NB4 (cell line): ENCODE results near the gene KIAA0319L.

Source experiments
- CTCF ChIP-seq: IDR thresholded peaks from one replicate; pipeline ENCODE4 v1.5.1; 2012; ENCODE audit warnings: low read depth, low read length
- MYC ChIP-seq: IDR thresholded peaks from 2 replicates; pipeline ENCODE4 v1.6.1; 2011; ENCODE audit warnings: low read depth, low read length
- POLR2A ChIP-seq: IDR thresholded peaks from 2 replicates; pipeline ENCODE4 v1.6.1; 2011; ENCODE audit warnings: mild to moderate bottlenecking; ENCODE audit not compliant: insufficient read length; ENCODE audit errors: extremely low read depth

DNA sequence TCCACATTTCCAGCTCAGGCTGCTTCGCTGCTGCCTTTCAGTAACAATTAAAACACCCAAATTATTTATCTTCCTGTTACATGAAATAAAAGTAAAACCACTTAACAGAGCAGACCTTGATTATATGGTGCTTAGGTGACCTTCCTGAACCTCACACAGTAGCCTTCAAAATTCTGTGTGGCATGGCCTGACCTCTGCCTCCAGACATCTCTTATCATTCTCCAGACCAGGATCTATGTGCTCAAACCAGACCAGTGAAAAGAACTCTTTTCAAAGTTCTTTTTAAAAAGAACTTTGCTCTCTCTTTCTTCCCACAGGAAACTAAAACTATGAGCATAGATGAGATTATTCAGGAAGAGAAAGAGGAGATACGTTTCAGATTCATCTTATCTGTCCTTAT, 37.8 kb downstream of the KIAA0319L start:
- TF ChIP-seq CTCF (no peak), POLR2A (no peak), MYC (no peak)
